Esophagus squamous epithelium (tissue), 5 donors: ENCODE data around the gene DLG2. TPM values are rescaled to one million over a fixed set of nuclear protein-coding genes. Genes with fewer than 3 reads are reported as not detected.

ENCODE experiments used
- DNase-seq: peaks from one replicate; lab custom pipeline; 2025; lab: John Stamatoyannopoulos, UW
- H3K27ac ChIP-seq, 4 donors: fragments of 200-600 bp; sonication (generic); one replicate each; pipeline ENCODE4 v1.5.1; 2016 to 2019; ENCODE audit warnings: mild to moderate bottlenecking in 1 of 4
- H3K27me3 ChIP-seq, 4 donors: fragments of 200-600 bp; sonication (generic); 1 replicate in 3 of 4; 2 replicates in 1 of 4; pipeline versions ENCODE4 v1.5.1 to v1.6.0; 2017 to 2021; ENCODE audit warnings: antibody characterized with exemption in 1 of 4
- H3K36me3 ChIP-seq, 3 donors: fragments of 200-600 bp; sonication (generic); one replicate each; pipeline ENCODE4 v1.5.1; 2016 to 2019
- H3K4me1 ChIP-seq, 3 donors: fragments of 200-600 bp; sonication (generic); one replicate each; pipeline ENCODE4 v1.5.1; 2017 to 2019
- H3K4me3 ChIP-seq, 4 donors: fragments of 200-600 bp; sonication (generic); 1 replicate in 3 of 4; 2 replicates in 1 of 4; pipeline ENCODE4 v1.5.1; 2016 to 2019; ENCODE audit warnings: mild to moderate bottlenecking in 2 of 4, moderate library complexity in 1 of 4
- H3K9me3 ChIP-seq, 3 donors: fragments of 200-600 bp; sonication (generic); one replicate each; pipeline ENCODE4 v1.5.1; 2016 to 2019
- POLR2A ChIP-seq, 4 donors: fragments of 450-650 bp; IDR thresholded peaks; one replicate each; pipeline ENCODE4 v1.6.1; 2017; ENCODE audit warnings: antibody characterized with exemption in 4 of 4, mild to moderate bottlenecking in 4 of 4, moderate library complexity in 3 of 4
- WGBS, 2 donors: methylation state at CpG; one replicate each; pipeline ENCODE4 v1.1.5; 2018; 5-methylcytosine and 5-hydroxymethylcytosine counted together
- intact Hi-C: fragments of 100-400 bp; cut with DNase I; formaldehyde crosslinking; loops from one replicate; pipeline ENCODE4 v1.15.0; 2022
- total RNA-seq, 4 donors: library from RNA; depleted of rRNA; stranded (reverse); fragments of >200 nt; gene quantifications; one replicate each; pipeline ENCODE4 v1.1.0, GENCODE V29; 2016
- TF ChIP-seq, protein P1 (sequence below), 6 experiments: fragments of 450-650 bp in 4 of 6; fragments of 200-600 bp in 2 of 6; sonication (generic) in 2 of 6; IDR thresholded peaks; one replicate each; pipeline ENCODE4 v1.5.1; 2016 to 2019; ENCODE audit warnings: antibody characterized with exemption in 6 of 6, mild to moderate bottlenecking in 4 of 6, moderate library complexity in 4 of 6
- donor health status: DM: yes; HTN: yes; CAD: no.

Gene DLG2
- total RNA-seq, 4 donors from 2014 or later: 2.9 to 27.7 (median 12.6) TPM

DNA sequence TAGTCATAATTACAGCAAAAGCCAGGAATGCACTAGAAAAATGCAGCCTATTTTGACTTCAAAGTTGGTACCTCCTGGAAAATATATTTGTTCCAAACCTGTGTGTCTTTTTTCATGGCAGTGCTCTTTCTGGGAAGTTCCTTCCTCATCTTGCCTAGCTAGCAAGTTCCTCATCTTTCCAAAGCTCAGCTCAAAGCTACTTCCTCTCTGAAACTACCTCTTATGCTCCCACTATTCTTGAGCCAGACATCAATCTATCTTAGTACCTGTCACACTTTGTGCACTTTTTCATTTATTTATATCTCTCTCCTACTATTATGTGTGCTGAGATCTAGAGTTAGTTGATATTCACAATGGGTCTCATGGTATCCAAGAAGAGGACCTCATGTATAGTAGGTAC lies 2149.4 kb downstream of the DLG2 start:
- no peak overlapping the region for H3K4me3 ChIP-seq
- TF ChIP-seq POLR2A (IDR thresholded peaks at IDR 0.05): no peak
- TF ChIP-seq, protein P1, sequence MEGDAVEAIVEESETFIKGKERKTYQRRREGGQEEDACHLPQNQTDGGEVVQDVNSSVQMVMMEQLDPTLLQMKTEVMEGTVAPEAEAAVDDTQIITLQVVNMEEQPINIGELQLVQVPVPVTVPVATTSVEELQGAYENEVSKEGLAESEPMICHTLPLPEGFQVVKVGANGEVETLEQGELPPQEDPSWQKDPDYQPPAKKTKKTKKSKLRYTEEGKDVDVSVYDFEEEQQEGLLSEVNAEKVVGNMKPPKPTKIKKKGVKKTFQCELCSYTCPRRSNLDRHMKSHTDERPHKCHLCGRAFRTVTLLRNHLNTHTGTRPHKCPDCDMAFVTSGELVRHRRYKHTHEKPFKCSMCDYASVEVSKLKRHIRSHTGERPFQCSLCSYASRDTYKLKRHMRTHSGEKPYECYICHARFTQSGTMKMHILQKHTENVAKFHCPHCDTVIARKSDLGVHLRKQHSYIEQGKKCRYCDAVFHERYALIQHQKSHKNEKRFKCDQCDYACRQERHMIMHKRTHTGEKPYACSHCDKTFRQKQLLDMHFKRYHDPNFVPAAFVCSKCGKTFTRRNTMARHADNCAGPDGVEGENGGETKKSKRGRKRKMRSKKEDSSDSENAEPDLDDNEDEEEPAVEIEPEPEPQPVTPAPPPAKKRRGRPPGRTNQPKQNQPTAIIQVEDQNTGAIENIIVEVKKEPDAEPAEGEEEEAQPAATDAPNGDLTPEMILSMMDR (IDR thresholded peaks at IDR 0.05): no peak
- DNase-seq: no peak
- no peaks in the 10 kb centered on the region for H3K36me3 ChIP-seq
- intact Hi-C loops: no loop called here
- no peaks in the 10 kb centered on the region for H3K27me3 ChIP-seq
- no peaks in the 10 kb centered on the region for H3K4me1 ChIP-seq
- no peak overlapping the region for H3K27ac ChIP-seq
- no peaks in the 10 kb centered on the region for H3K9me3 ChIP-seq

DNA sequence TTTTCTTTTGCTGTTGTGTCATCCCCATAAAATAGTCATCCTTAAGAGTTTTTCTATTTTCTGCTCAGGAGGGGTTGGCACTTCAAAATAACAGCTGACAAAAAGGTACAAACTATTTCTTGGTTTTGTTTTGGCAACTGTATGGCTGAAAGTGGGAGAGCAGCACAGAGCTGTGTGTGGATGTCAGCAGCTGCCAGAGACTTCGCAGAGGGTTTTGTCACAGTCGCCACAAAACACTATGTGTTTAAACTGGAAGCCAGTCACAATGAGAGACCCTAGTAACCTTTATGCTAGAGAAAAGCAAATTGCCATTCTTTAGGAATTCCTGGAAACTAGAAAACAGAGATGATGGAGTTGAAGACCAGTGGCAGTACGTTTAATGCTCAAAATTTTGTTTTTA lies 2151.4 kb downstream of the DLG2 start:
- Histone ChIP-seq H3K9me3 (no peaks in the 10 kb centered on the region), H3K4me3 (no peak overlapping the region), H3K27ac (no peak overlapping the region), H3K36me3 (no peaks in the 10 kb centered on the region), H3K27me3 (no peaks in the 10 kb centered on the region), H3K4me1 (no peaks in the 10 kb centered on the region)
- DNase-seq: no peak
- intact Hi-C loops: no loop called here
- 77 to 83% methylated on average over 3 of the region's 3 CpGs for WGBS, 2 donors
- TF ChIP-seq, protein P1 (IDR thresholded peaks at IDR 0.05): no peak
- no peak for TF ChIP-seq POLR2A (IDR thresholded peaks at IDR 0.05)

DNA sequence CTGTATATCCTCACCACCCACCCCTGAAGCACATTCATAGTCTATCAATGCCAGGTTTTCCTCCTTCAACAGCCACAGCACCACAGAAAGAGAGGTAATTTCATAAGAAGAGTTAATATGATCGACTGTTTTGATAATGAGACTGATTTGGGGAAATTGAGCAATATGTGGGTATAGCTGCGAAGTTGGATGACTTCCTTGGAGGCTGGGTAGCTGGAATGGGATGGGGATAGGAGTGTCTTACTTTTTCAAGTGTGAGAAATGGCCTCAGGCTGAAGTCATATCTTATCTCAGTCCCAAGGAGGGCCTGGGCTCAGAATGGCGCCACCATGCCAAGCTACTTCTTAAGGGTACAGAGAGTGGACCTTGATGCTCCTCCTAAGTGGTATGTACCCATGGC lies 2153.4 kb downstream of the DLG2 start:
- WGBS, 2 donors: 80 to 83% methylated on average over 3 of the region's 3 CpGs
- no peak for DNase-seq
- H3K36me3 ChIP-seq: no peaks in the 10 kb centered on the region
- H3K27me3 ChIP-seq: no peaks in the 10 kb centered on the region
- H3K4me3 ChIP-seq: no peak overlapping the region
- no peak for TF ChIP-seq POLR2A (IDR thresholded peaks at IDR 0.05)
- TF ChIP-seq, protein P1 (IDR thresholded peaks at IDR 0.05): no peak
- intact Hi-C loops: no loop called here
- no peaks in the 10 kb centered on the region for H3K4me1 ChIP-seq
- H3K27ac ChIP-seq: no peak overlapping the region
- no peaks in the 10 kb centered on the region for H3K9me3 ChIP-seq

DNA sequence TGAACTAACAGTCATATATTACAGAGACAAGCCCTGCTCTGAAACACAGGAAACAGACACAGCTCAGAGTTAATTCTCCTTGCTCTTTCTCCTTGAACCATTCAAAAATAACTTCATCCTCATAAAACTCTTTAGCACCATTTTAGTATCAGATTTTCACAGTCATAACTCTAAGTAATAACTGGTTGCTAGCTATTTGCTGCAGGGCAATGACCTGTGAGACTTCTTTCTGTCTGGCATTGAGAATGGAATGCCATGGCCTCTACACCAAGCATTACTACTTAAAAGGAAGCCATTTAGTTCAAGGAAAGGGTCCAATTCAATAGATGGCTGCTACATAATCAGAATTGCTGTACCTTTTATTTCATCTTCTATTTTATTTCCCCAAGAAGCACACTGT lies 2154.3 kb downstream of the DLG2 start:
- Histone ChIP-seq H3K27me3 (no peaks in the 10 kb centered on the region), H3K9me3 (no peaks in the 10 kb centered on the region), H3K36me3 (no peaks in the 10 kb centered on the region), H3K4me3 (no peak overlapping the region), H3K4me1 (no peaks in the 10 kb centered on the region), H3K27ac (no peak overlapping the region)
- TF ChIP-seq, protein P1 (IDR thresholded peaks at IDR 0.05): no peak
- no peak for TF ChIP-seq POLR2A (IDR thresholded peaks at IDR 0.05)
- intact Hi-C loops: no loop called here
- DNase-seq: no peak

DNA sequence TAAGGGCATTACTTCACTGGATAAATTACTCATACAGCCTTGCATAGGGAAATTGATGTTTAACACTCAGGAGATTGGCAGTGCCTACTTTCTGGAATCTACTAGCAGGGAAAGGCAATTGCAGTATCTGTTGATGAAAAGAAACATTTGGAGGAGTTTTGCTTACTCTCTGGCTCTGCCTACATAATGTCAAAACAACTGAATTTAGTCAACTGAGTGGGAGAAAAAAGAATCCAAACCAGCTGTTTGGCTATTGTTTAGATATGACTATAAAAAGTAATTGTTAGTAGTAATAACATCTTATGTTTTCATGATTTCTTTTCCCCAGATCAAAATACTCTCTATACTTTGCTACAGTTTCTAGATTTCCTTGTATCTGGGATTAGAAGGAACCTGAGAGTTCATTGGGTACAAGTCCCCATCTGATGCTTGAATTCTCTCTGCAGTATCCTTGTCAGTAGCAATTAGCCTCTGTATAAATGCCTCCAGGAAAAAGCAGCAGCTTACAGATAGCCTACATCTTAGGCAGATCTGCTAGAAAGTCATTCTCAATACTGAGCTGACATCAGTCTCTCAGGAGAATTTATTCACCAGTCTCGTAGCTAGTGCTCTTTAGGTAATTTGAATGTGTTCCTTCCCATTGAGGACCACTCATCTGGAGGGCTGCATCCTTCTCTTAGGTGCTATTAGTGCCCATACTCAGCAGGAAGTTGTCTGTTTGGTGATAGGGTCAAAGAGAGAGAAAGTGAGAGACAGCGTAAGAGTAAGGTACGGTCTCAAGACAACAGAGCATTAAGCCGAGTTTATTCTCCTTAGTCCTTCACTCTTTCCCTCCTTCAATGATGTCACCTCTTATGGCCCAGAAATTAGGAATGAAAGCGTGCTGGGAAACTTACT lies 2155.1 kb downstream of the DLG2 start:
- H3K27me3 ChIP-seq: no peaks in the 10 kb centered on the region
- no peaks in the 10 kb centered on the region for H3K36me3 ChIP-seq
- TF ChIP-seq POLR2A (IDR thresholded peaks at IDR 0.05): no peak
- TF ChIP-seq, protein P1 (IDR thresholded peaks at IDR 0.05): no peak
- no peaks in the 10 kb centered on the region for H3K9me3 ChIP-seq
- H3K4me3 ChIP-seq: no peak overlapping the region
- WGBS, 2 donors: 68 to 78% methylated on average over 5 of the region's 5 CpGs
- H3K27ac ChIP-seq: no peak overlapping the region
- H3K4me1 ChIP-seq: no peaks in the 10 kb centered on the region
- DNase-seq: no peak
- intact Hi-C loops: no loop called here
